RWPE1 (cell line): ENCODE results near the gene NHEJ1.
"Not testable (repeated sequence)": the region's sequence is repeated elsewhere in the genome, so short reads cannot be mapped to it uniquely, and the experiment has no call there.

Source experiments
- CTCF ChIA-PET: fragments of 350-600 bp; sonication (Branson Sonifier 250); formaldehyde crosslinking; extraction: SDS; loops from one replicate; lab custom pipeline; 2021; lab: Yijun Ruan, JAX
- POLR2A ChIA-PET: fragments of 400-600 bp; formaldehyde crosslinking; extraction: SDS; loops from one replicate; lab custom pipeline; 2020; ENCODE audit warnings: antibody characterized with exemption; ENCODE audit not compliant: low non-redundant PET; lab: Yijun Ruan, JAX
- DNase-seq: peaks from one replicate; pipeline ENCODE4 v3.0.0; 2012; ENCODE audit warnings: low spot score
- H3K27ac ChIP-seq: fragments of 450-650 bp; 2 replicates; pipeline ENCODE4 v1.5.1; 2017
- TF ChIP-seq, protein P1 (sequence below): fragments of 450-650 bp; conservative IDR thresholded peaks from 2 replicates; pipeline ENCODE4 v1.5.1; 2017; ENCODE audit warnings: low read depth, mild to moderate bottlenecking

Gene NHEJ1

DNA sequence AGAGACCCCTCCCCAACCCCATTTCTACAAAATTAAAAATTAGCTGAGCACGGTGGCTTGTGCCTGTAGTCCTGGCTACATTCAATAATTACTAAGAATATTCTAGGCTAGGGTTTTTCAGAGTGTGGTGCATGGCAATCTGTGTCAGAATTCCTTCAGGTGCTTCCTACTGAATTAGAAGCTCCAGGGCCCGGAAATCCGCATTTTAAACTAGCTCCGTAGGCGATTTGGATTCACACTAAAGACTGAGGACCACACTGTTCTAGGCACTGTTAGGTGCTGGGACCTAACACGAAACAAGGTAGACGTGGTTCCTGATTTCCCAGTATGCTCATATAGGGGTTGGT, 45.3 kb upstream of the NHEJ1 start:
- POLR2A ChIA-PET, result interaction anchor here (0.6 to 1.7 kb wide), 5 partner anchors 12 to 103 kb away, joined by 3 to 6 read pairs (median 4); partner anchors contain the start of gene ABCB6

DNA sequence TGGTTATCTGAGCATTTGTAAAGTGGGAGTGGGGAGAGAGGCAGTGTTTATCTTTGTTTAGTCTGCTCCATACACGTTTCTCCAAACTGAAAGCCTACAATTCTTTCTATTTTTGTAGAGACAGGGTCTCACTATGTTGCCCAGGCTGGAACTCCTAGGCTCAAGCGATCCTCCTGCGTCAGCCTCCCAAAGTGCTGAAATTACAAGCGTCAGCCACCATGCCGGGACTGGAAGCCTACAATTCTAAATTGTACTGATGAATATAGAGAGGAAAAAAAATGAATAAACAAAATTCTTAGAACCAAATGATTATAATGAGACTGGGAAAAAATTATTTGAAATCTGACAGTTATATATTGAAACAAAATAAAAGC, 44.5 kb upstream of the NHEJ1 start:
- TF ChIP-seq, protein P1, sequence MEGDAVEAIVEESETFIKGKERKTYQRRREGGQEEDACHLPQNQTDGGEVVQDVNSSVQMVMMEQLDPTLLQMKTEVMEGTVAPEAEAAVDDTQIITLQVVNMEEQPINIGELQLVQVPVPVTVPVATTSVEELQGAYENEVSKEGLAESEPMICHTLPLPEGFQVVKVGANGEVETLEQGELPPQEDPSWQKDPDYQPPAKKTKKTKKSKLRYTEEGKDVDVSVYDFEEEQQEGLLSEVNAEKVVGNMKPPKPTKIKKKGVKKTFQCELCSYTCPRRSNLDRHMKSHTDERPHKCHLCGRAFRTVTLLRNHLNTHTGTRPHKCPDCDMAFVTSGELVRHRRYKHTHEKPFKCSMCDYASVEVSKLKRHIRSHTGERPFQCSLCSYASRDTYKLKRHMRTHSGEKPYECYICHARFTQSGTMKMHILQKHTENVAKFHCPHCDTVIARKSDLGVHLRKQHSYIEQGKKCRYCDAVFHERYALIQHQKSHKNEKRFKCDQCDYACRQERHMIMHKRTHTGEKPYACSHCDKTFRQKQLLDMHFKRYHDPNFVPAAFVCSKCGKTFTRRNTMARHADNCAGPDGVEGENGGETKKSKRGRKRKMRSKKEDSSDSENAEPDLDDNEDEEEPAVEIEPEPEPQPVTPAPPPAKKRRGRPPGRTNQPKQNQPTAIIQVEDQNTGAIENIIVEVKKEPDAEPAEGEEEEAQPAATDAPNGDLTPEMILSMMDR, result no peak
- ChIA-PET POLR2A (no interaction called here), CTCF (interaction anchor here (0.7 kb wide), 1 partner anchor 89 kb away, joined by 4 read pairs; no protein-coding TSS in a partner anchor)

More for the DNA sequence above, 45.3 kb upstream of the NHEJ1 start:
- H3K27ac ChIP-seq, result peak overlapping the region; percentile 93
- DNase-seq, result no peak
- CTCF ChIA-PET, result interaction anchor here (0.6 to 1.7 kb wide), 2 partner anchors 58 to 89 kb away, joined by 3 to 7 read pairs; no protein-coding TSS in a partner anchor
- TF ChIP-seq, protein P1, result no peak

DNA sequence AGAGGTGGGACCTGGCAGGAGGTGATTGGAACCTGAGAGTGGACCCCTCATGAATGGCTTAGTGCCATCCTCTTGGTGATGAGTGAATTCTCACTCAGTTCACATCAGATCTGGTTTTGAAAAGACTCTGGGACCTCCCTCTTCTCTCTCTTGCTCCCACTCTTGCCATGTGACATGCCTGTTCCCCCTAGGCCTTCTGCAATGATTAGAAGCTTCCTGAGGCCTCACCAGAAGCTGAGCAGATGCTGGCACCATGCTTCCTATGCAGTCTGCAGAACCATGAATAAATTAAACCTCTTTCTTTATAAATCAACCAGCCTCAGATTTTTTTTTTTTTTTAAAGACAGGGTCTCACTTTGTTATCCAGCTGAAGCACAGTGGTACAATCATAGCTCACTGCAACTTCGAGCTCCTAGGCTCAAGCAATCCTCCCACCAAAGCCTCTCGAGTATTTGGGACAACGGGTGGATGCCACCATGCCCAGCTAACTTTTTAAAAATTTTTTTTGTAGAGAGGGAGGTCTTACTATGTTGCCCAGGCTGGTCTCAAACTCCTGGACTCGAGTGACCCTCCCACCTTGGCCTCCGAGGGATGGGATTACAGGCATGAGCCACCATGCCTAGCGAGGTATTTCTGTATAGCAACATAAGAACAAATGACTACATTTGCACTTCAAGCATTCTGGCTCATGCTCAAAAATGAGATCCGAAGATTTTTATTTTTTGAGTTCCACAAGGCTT, 44.0 kb upstream of the NHEJ1 start:
- ChIA-PET POLR2A (no interaction called here), CTCF (interaction anchor here (0.7 kb wide), 1 partner anchor 90 kb away, joined by 4 read pairs; no protein-coding TSS in a partner anchor)
- no peak overlapping the region for H3K27ac ChIP-seq
- TF ChIP-seq, protein P1, result no peak
- no peak for DNase-seq

More for the DNA sequence above, 44.5 kb upstream of the NHEJ1 start:
- DNase-seq, result no peak
- H3K27ac ChIP-seq, result no peak overlapping the region

DNA sequence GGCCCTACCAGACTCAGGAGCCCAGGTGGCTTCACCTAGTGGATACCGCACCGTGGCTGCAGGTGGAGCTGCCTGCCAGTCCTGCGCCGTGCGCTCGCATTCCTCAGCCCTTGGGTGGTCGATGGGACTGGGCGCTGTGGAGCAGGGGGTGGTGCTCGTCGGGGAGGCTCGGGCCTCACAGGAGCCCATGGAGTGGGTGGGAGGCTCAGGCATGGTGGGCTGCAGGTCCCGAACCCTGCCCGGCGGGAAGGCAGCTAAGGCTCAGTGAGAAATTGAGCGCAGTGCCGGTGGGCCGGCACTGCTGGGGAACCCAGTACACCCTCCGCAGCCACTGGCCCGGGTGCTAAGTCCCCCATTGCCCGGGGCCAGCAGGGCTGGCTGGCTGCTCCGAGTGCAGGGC, 40.7 kb upstream of the NHEJ1 start:
- DNase-seq, POLR2A ChIA-PET, CTCF ChIA-PET, H3K27ac ChIP-seq: not testable (repeated sequence)

DNA sequence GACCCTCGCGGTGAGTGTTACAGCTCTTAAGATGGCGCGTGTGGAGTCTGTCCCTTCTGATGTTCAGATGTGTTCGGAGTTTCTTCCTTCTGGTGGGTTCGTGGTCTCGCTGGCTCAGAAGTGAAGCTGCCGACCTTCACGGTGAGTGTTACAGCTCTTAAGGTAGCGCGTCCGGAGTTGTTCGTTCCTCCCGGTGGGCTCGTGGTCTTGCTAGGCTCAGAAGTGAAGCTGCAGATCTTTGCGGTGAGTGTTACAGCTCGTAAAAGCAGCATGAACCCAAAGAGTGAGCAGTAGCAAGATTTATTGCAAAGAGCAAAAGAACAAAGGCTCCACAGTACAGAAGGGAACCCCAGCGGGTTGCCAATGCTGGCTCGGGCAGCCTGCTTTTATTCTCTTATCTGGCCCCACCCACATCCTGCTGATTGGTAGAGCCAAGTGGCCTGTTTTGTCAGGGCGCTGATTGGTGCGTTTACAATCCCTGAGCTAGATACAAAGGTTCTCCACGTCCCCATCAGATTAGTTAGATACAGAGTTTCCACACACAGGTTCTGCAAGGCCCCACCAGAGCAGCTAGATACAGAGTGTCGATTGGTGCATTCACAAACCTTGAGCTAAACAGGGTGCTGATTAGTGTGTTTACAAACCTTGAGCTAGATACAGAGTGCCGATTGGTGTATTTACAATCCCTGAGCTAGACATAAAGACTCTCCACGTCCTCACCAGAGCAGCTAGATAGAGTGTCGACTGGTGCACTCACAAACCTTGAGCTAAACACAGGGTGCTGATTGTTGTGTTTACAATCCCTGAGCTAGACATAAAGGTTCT, 40.1 kb upstream of the NHEJ1 start:
- CTCF ChIA-PET, H3K27ac ChIP-seq, POLR2A ChIA-PET, DNase-seq: not testable (repeated sequence)

GRCh38 chr2:219199470-219200211, 39.0 kb upstream of the NHEJ1 start:
- CTCF ChIA-PET, result interaction anchor here (0.7 to 1.4 kb wide), 2 partner anchors 35 to 141 kb away, joined by 3 read pairs; no protein-coding TSS in a partner anchor
- no peak overlapping the region for H3K27ac ChIP-seq
- DNase-seq, result no peak
- POLR2A ChIA-PET, result no interaction called here
- TF ChIP-seq, protein P1, result no peak

- TF ChIP-seq, protein P1, result no peak
- CTCF ChIA-PET, result interaction anchor here (0.6 to 1.4 kb wide), 3 partner anchors 35 to 342 kb away, joined by 3 to 4 read pairs (median 3); no protein-coding TSS in a partner anchor
- POLR2A ChIA-PET, result no interaction called here
- DNase-seq, result no peak
- H3K27ac ChIP-seq, result no peak overlapping the region
Measured at GRCh38 chr2:219198974-219199373, 38.4 kb upstream of the NHEJ1 start.
